SIG-M5 treated with dmso at 0.1 percent for 504 hours (cell line): ENCODE measurements around the gene FLNC.

Experiments
- DNase-seq: peaks from one replicate; lab custom pipeline; 2025; ENCODE audit not compliant: unreplicated experiment; lab: John Stamatoyannopoulos, UW

The FLNC gene

DNA sequence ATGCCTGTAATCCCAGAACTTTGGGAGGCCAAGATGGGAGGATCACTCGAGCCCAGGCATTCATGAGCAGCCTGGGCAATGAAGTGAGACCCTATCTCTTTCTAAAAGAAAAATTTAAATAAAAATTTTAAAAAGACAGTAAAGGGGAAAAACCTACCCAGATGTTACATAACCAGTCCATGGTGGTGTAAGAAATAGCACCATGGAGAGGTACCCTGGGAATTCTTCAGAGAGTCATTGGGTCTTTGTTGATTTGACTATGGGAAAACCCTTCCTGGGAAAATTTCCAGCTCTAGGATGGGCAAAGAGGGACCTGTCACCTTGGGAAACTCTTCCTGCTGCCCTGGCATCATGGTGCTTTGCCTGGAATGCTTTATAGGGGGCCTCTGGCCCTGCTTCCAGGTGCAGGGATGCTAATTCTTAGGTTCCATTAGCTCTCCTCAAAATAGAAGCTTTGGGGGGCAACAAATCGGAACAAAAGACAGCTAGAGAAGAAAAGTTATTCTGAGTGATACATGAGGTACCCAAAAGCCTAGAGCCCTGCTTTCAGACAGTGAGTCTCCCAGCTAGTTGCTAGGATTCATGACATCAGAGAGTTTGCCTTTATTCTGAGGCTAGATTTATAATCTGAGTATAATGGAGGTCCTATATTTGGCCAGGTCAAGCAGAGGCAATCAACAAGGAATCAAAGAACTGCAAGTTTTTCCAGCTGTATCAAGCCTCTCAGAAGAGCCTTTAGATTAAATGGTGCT is 28.4 kb upstream of the FLNC start:
- DNase-seq: no peak

DNA sequence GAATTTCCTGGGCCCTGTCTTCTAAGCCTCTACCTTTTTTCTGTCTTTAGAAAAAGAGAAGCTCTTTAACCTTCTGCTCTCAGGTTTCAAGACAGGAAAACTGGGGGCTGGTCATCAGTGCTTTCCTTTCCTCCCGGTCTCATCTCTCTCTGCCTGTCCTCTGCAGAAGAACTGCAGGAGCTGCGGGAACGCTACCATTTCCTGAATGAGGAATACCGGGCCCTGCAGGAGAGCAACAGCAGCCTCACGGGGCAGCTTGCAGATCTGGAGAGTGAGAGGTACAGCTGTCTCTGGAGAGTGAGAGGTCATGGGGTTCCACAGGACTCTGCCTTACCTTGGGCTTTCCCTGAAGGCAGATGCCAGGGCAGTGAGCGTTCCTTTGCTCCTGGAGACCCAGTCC is 25.7 kb upstream of the FLNC start:
- DNase-seq: no peak

DNA sequence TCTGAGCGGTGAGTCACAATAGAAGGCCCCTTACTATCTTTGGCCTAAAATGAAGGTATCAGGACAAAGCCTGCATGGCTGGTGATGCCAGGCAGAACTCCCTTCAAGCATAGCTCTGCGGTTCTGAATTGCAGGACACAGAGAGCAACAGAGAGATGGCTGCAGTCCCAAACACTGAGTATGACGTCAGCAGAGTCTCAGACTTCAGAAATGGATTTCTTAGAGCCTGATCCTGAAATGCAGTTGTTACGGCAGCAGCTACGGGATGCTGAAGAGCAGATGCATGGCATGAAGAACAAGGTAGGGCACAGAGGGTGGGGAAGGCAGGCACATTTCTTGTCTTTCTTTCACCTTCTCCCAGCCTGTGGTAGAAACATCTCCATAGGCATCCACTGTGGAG is 25.0 kb upstream of the FLNC start:
- no peak for DNase-seq

DNA sequence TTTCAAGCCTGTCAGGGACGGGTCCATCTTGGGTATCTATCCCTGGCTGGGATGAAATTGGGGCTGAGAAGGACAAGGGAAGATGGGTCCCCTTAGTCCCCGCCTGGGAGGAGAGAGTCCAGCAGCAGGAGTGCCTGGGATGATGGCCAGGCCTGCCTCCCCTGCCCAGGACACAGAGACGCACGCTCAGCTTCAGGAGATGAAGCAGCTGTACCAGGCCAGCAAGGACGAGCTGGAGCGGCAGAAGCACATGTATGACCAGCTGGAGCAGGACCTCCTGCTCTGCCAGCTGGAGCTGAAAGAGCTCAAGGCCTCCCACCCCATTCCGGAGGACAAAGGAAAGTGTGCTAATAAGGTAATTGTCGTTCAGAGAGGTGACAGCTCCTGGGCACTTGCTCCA is 23.0 kb upstream of the FLNC start:
- no peak for DNase-seq

DNA sequence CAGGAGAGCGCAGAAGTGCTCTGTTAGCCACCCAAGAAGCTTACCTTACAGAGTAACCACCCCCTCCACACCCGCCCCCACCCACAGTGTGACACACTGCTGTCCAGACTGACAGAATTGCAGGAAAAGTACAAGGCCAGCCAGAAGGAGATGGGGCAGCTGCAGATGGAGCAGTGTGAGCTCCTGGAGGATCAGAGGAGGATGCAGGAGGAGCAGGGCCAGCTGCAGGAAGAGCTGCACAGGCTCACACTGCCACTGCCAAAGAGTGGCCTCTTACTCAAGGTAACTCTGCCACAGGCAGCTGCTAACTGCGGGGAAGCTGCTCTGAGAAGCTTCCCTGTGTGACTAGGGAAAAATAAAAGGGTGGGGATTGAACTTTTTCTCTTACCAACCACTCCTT is 20.8 kb upstream of the FLNC start:
- no peak for DNase-seq

DNA sequence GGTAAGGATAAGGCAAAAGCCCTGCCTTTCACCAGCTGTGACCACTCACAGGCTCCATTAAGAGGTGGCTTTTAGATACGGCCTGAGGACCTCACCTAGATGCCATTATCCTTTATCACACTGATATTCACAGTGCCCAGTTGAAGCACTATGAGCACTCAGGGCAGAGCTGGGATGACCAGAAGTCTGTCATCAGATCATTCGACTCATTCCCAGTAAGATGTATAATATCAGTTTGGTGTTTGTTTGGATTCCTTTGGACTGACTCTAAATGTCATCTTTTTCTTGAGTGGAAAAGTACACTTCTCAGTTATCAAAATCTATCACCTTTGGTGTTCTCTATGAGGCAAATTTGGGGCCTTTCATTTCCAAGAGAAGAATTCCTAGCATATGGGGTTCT is 19.7 kb upstream of the FLNC start:
- no peak for DNase-seq

- no peak for DNase-seq
These were observed 19.2 kb upstream of the FLNC start for GRCh38 chr7:128810997-128811396.

GRCh38 chr7:128811631-128812430 is 18.4 kb upstream of the FLNC start:
- DNase-seq: peak; percentile 57

- peak; percentile 83 for DNase-seq
These were observed 17.6 kb upstream of the FLNC start for GRCh38 chr7:128812514-128813168.

GRCh38 chr7:128814499-128814898 is 15.7 kb upstream of the FLNC start:
- DNase-seq: no peak

DNA sequence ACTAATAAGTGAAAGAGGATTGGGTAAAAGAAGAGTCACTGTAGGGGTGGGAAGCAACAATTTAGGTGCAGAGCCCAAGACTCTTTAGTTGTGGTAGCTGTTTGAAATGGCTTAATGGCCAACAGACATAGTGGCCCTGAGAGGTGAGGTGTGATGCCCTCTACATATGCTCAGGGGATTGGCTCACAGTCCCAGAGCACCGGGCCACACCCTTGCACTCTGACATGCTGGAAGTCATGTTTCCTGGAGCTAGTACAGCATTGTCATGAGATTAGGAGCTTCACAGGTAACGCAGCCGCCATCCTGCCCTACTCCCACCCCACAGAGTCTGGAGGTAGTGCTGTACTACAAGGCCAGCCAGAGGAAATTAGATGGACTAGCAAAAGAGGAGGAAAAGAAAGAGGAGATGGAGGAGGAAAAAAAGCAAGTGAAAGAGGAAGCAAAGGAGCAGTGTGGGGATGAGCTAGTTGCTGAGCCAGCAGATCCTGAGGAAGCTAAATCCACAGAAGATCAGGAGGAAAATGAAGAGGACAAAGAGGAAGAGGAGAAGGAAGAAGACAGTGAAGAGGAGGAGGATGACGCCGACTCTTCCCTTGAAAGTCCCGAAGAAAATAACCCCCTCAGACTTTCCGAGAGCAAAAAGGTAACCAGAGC is 14.8 kb upstream of the FLNC start:
- DNase-seq: peak; percentile 16

GRCh38 chr7:128818694-128819093 is 11.5 kb upstream of the FLNC start:
- no peak for DNase-seq

DNA sequence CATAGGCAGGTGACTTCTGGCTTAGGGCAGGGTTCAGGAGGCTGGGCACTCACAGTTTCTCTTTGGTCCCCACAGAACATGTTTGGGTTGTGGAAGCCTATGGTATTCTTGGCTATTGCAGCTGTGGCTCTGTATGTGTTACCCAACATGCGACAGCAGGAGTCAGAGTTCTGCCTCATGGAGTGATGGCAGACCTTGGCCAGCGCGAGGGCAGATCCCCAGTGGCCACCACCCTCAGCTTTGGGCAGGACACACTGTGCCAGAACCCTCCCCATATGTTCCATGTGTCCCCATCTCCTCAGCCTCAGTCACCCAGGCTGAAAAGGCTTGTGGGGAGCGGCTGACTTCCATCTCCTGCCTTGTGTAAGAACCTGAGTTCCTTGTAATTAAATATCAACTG is 8.5 kb upstream of the FLNC start:
- no peak for DNase-seq

- no peak for DNase-seq
These were observed 3.7 kb upstream of the FLNC start for GRCh38 chr7:128826512-128826911.

- DNase-seq: no peak
These were observed 3.3 kb upstream of the FLNC start for GRCh38 chr7:128826916-128827247.

DNA sequence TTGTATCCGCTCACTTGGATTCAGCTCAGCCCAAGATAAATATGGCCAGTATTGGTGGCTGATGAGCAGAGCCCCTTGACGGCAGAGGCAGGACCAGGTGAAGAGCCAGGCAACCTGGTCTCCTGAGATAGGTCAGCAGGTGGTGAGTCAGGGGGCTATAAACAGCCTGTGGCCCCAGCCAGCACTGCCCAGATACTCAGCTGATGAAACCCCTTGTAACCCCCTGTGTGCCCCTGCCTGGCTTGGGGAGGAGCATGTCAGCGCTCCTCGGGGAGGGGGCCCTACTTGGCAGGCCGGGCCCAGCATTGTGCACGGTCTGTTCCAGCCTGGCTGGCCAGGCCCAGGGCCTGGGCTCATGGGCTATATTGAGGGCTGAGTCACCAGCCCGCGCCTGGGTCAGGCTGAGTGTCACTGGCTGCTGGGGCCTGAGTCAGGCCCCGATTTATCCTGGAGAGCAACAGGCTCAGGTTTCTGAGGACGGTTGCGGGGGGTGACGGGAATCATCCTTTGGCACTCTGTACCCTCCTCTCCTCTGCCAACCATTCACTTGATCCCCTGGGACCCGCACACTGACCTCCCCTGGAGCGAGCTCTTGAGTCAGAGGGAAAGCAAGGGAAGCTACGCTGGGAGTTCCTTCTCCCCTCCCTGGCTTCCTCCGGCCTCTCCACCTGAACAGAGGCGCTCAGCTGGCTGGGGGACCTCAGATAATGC is 2.8 kb upstream of the FLNC start:
- no peak for DNase-seq

DNA sequence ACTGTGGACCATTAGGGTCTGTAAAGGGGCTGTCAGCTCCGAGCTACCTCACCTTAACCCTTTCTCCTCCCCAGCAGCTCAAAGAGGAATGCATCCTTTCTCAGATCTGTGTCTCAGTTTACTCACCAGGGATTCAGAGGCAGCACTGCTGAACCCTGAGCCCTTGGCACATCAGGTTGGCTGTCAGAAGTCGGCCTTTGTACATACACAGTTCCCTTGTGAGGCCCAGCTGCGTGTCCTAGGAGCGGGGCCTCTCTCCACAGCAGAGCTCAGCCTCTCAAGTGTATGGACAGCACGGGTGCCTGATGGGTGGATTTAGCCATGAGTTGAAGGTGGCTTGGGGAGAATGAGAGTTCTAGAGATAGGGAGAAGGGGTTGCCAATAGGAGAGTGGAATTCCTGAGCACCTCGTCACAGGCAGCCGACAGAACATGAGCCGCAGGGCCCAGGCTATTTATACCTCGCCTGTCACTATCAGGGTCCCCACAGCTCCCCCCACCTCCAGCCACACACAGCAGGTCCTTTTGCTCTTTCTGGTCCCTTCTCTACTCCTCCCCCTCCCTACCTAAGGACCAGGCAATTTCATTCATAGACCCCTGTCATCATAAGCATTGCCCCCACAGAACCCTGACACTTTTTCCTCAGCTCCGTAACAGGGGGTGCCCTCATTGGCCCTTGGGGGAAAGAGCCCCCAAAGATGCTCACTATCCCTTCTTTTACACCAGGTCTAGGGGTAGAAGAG is 2.1 kb upstream of the FLNC start:
- DNase-seq: no peak

GRCh38 chr7:128829391-128830166 is 627 bp upstream of the FLNC start:
- DNase-seq: no peak

GRCh38 chr7:128831178-128831993 is 1.2 kb downstream of the FLNC start:
- DNase-seq: no peak
